ENCODE data around the gene SPATA9.
"Not testable (repeated sequence)": the region's sequence is repeated elsewhere in the genome, so short reads cannot be mapped to it uniquely, and the experiment has no call there.

The SPATA9 gene

GRCh38 chr5:95643152-95643551 is 39.6 kb downstream of the SPATA9 start:
- no peak for DNase-seq

- DNase-seq, result no peak
Measured at GRCh38 chr5:95641741-95642220, 41.0 kb downstream of the SPATA9 start.

- DNase-seq, result no peak
Measured at GRCh38 chr5:95638632-95639031, 44.2 kb downstream of the SPATA9 start.

GRCh38 chr5:95634081-95634480 is 48.7 kb downstream of the SPATA9 start:
- no peak for DNase-seq

GRCh38 chr5:95633671-95634070 is 49.1 kb downstream of the SPATA9 start:
- DNase-seq, result no peak

- not testable (repeated sequence) for DNase-seq
Measured at GRCh38 chr5:95632942-95633341, 49.8 kb downstream of the SPATA9 start.

GRCh38 chr5:95631991-95632675 is 50.7 kb downstream of the SPATA9 start:
- DNase-seq, result no peak

GRCh38 chr5:95631255-95631958 is 51.4 kb downstream of the SPATA9 start:
- no peak for DNase-seq

- DNase-seq, result no peak
Measured at GRCh38 chr5:95630394-95630917, 52.3 kb downstream of the SPATA9 start.

- DNase-seq, result no peak
Measured at GRCh38 chr5:95628933-95629332, 53.9 kb downstream of the SPATA9 start.

- no peak for DNase-seq
Measured at GRCh38 chr5:95627971-95628810, 54.6 kb downstream of the SPATA9 start.

GRCh38 chr5:95626701-95627100 is 56.1 kb downstream of the SPATA9 start:
- DNase-seq, result no peak

GRCh38 chr5:95624368-95624767 is 58.4 kb downstream of the SPATA9 start:
- DNase-seq, result no peak

- no peak for DNase-seq
Measured at GRCh38 chr5:95623706-95624105, 59.1 kb downstream of the SPATA9 start.

- DNase-seq, result peak; percentile 51
Measured at GRCh38 chr5:95621839-95622629, 60.8 kb downstream of the SPATA9 start.

- peak; percentile 16 for DNase-seq
Measured at GRCh38 chr5:95620870-95621838, 61.6 kb downstream of the SPATA9 start.

GRCh38 chr5:95620030-95620869 is 62.5 kb downstream of the SPATA9 start, which contains the start of gene GPR150:
Gene GPR150, plus strand, starts transcription at chr5:95620087. Its CDS starts 189 bp downstream, at chr5:95620276.
- peak; percentile 26 for DNase-seq

- no peak for DNase-seq
Measured at GRCh38 chr5:95619514-95620029, 63.2 kb downstream of the SPATA9 start.

- DNase-seq, result no peak
Measured at GRCh38 chr5:95619096-95619495, 63.7 kb downstream of the SPATA9 start.

GRCh38 chr5:95617057-95617456 is 65.7 kb downstream of the SPATA9 start:
- no peak for DNase-seq

All from GF-D8 (cell line).